Activated gamma-delta T cell (primary cell): Measurements from ENCODE around the gene CBL.
"Not testable (repeated sequence)": the region's sequence is repeated elsewhere in the genome, so short reads cannot be mapped to it uniquely, and the experiment has no call there.

Experiments
- DNase-seq: peaks from one replicate; lab custom pipeline; 2025; lab: John Stamatoyannopoulos, UW

Gene CBL

GRCh38 chr11:119185981-119186634, 20.0 kb upstream of the CBL start:
- DNase-seq: no peak

GRCh38 chr11:119187123-119187892, 18.8 kb upstream of the CBL start:
- no peak for DNase-seq

GRCh38 chr11:119188067-119188466, 18.1 kb upstream of the CBL start:
- no peak for DNase-seq

- no peak for DNase-seq
Measured at GRCh38 chr11:119188887-119189286, 17.3 kb upstream of the CBL start.

GRCh38 chr11:119189393-119189792, 16.7 kb upstream of the CBL start:
- DNase-seq: no peak

- no peak for DNase-seq
Measured at GRCh38 chr11:119190531-119190930, 15.6 kb upstream of the CBL start.

- not testable (repeated sequence) for DNase-seq
Measured at GRCh38 chr11:119191265-119191664, 14.9 kb upstream of the CBL start.

- DNase-seq: no peak
Measured at GRCh38 chr11:119192111-119192510, 14.0 kb upstream of the CBL start.

GRCh38 chr11:119193001-119193400, 13.1 kb upstream of the CBL start:
- DNase-seq: no peak

- DNase-seq: no peak
Measured at GRCh38 chr11:119193626-119194025, 12.5 kb upstream of the CBL start.

GRCh38 chr11:119194811-119195440, 11.2 kb upstream of the CBL start:
- DNase-seq: no peak

GRCh38 chr11:119195680-119196079, 10.5 kb upstream of the CBL start:
- no peak for DNase-seq

- DNase-seq: no peak
Measured at GRCh38 chr11:119196833-119197483, 9.2 kb upstream of the CBL start.

GRCh38 chr11:119198925-119199324, 7.2 kb upstream of the CBL start:
- no peak for DNase-seq

- DNase-seq: not testable (repeated sequence)
Measured at GRCh38 chr11:119201236-119201635, 4.9 kb upstream of the CBL start.

- DNase-seq: no peak
Measured at GRCh38 chr11:119202554-119202953, 3.6 kb upstream of the CBL start.

GRCh38 chr11:119204066-119204465, 2.1 kb upstream of the CBL start:
- DNase-seq: no peak

GRCh38 chr11:119205080-119205479, 1.1 kb upstream of the CBL start:
- no peak for DNase-seq

- DNase-seq: peak; percentile 36
Measured at GRCh38 chr11:119206511-119207414, 624 bp downstream of the CBL start.

GRCh38 chr11:119207415-119207960, 1.3 kb downstream of the CBL start:
- no peak for DNase-seq

- no peak for DNase-seq
Measured at GRCh38 chr11:119209186-119209585, 3.0 kb downstream of the CBL start.
